Neural cell (in vitro differentiated cells): ENCODE measurements around the gene SACM1L. TPM values are rescaled to one million over a fixed set of nuclear protein-coding genes. Genes with fewer than 3 reads are reported as not detected.

Experiments used
- H2AFZ ChIP-seq: fragments of 200-600, 300-800 bp; sonication (generic), shearing (Covaris generic); 2 replicates; pipeline ENCODE4 v1.6.0; 2014; ENCODE audit warnings: low read depth, mild to moderate bottlenecking, antibody characterized with exemption, low read length, moderate library complexity
- H3F3A ChIP-seq: fragments of 200-600 bp; shearing (Covaris generic); 2 replicates; pipeline ENCODE4 v1.6.1; 2016; ENCODE audit warnings: mild to moderate bottlenecking, moderate library complexity, mixed read lengths, antibody characterized with exemption, low read length; ENCODE audit not compliant: insufficient read depth, poor library complexity, severe bottlenecking
- H3K27ac ChIP-seq: fragments of 200-600, 300-800 bp; sonication (generic), shearing (Covaris generic); 2 replicates; pipeline ENCODE4 v1.5.1; 2014; ENCODE audit warnings: mild to moderate bottlenecking, low read length, moderate library complexity
- H3K27me3 ChIP-seq: fragments of 300-800, 200-600 bp; sonication (generic), shearing (Covaris generic); 2 replicates; pipeline ENCODE4 v1.6.0; 2014; ENCODE audit warnings: mild to moderate bottlenecking, low read depth, low read length, moderate library complexity; ENCODE audit not compliant: insufficient read depth
- H3K36me3 ChIP-seq: fragments of 300-800, 200-600 bp; sonication (generic), shearing (Covaris generic); 2 replicates; pipeline ENCODE4 v1.5.1; 2014; ENCODE audit warnings: mild to moderate bottlenecking, antibody characterized with exemption, low read length, moderate library complexity; ENCODE audit not compliant: insufficient read depth
- H3K4me2 ChIP-seq: fragments of 300-800, 200-600 bp; sonication (generic), shearing (Covaris generic); 2 replicates; pipeline ENCODE4 v1.6.0; 2014; ENCODE audit warnings: mild to moderate bottlenecking, low read length
- H3K4me3 ChIP-seq: fragments of 300-800, 200-600 bp; sonication (generic), shearing (Covaris generic); 2 replicates; pipeline ENCODE4 v1.5.1; 2014; ENCODE audit warnings: mild to moderate bottlenecking, low read length, moderate library complexity
- H3K79me2 ChIP-seq: fragments of 200-600 bp; shearing (Covaris generic); replicated peaks from 2 replicates; pipeline ENCODE4 v1.6.0; 2014; ENCODE audit warnings: mild to moderate bottlenecking, low read length, moderate library complexity; ENCODE audit not compliant: insufficient read depth
- H3K9ac ChIP-seq: fragments of 300-800, 200-600 bp; sonication (generic), shearing (Covaris generic); 2 replicates; pipeline ENCODE4 v1.6.1; 2016; ENCODE audit warnings: mild to moderate bottlenecking, low read length, mixed read lengths
- H3K9me2 ChIP-seq: fragments of 200-600 bp; shearing (Covaris generic); 2 replicates; pipeline ENCODE4 v1.6.1; 2016; ENCODE audit warnings: mild to moderate bottlenecking, low read length, mixed read lengths; ENCODE audit not compliant: insufficient read depth
- H3K9me3 ChIP-seq: fragments of 200-600, 300-800 bp; sonication (generic), shearing (Covaris generic); 2 replicates; pipeline ENCODE4 v1.6.1; 2016; ENCODE audit warnings: mild to moderate bottlenecking, mixed run types, low read length, moderate library complexity, mixed read lengths
- H4K20me1 ChIP-seq: fragments of 200-600 bp; shearing (Covaris generic); 2 replicates; pipeline ENCODE4 v1.6.1; 2016; ENCODE audit warnings: mild to moderate bottlenecking, mixed run types; ENCODE audit not compliant: insufficient read depth
- CTCF ChIP-seq: fragments of 450-650 bp; IDR thresholded peaks from 2 replicates; pipeline ENCODE4 v1.5.1; 2014; ENCODE audit warnings: antibody characterized with exemption, mild to moderate bottlenecking, moderate library complexity; ENCODE audit not compliant: poor library complexity, severe bottlenecking
- EP300 ChIP-seq: fragments of 450-650 bp; conservative IDR thresholded peaks from 2 replicates; pipeline ENCODE4 v1.6.1; 2014; ENCODE audit warnings: antibody characterized with exemption, mild to moderate bottlenecking, moderate library complexity; ENCODE audit not compliant: poor library complexity, severe bottlenecking
- EZH2 ChIP-seq: fragments of 200-600, 300-800 bp; shearing (Covaris generic), sonication (generic); IDR thresholded peaks from 2 replicates; pipeline ENCODE4 v1.6.1; 2014; ENCODE audit warnings: antibody characterized with exemption, low read length, borderline replicate concordance, mild to moderate bottlenecking; ENCODE audit not compliant: insufficient read depth, poor library complexity, severe bottlenecking
- MXI1 ChIP-seq: fragments of 450-650 bp; conservative IDR thresholded peaks from 2 replicates; pipeline ENCODE4 v1.6.1; 2014; ENCODE audit warnings: antibody characterized with exemption, mild to moderate bottlenecking; ENCODE audit not compliant: poor library complexity, severe bottlenecking
- POLR2AphosphoS5 ChIP-seq: IDR thresholded peaks from 2 replicates; pipeline ENCODE4 v1.6.1; 2012
- RAD21 ChIP-seq: fragments of 450-650 bp; conservative IDR thresholded peaks from 2 replicates; pipeline ENCODE4 v1.6.1; 2014; ENCODE audit warnings: antibody characterized with exemption, mild to moderate bottlenecking, moderate library complexity
- REST ChIP-seq: IDR thresholded peaks from 2 replicates; pipeline ENCODE4 v1.6.1; 2012; ENCODE audit warnings: borderline replicate concordance
- SMC3 ChIP-seq: fragments of 450-650 bp; conservative IDR thresholded peaks from 2 replicates; pipeline ENCODE4 v1.6.1; 2014; ENCODE audit warnings: antibody characterized with exemption, mild to moderate bottlenecking, moderate library complexity; ENCODE audit not compliant: poor library complexity
- TAF1 ChIP-seq: IDR thresholded peaks from 2 replicates; pipeline ENCODE4 v1.6.1; 2012; ENCODE audit warnings: low read depth
- polyA minus RNA-seq: library from RNA; depleted of rRNA, polyadenylated mRNA; stranded (reverse); fragments of >200 nt; gene quantifications from 2 replicates; pipeline ENCODE4 v1.2.3, GENCODE V29; 2014
- polyA plus RNA-seq: library from polyadenylated mRNA; depleted of rRNA; stranded (reverse); fragments of >200 nt; gene quantifications from 2 replicates; pipeline ENCODE4 v1.2.3, GENCODE V29; 2014

The SACM1L gene
- 50.0 and 66.2 TPM in 2 replicates for polyA plus RNA-seq
- polyA minus RNA-seq = 71.1 and 82.1 TPM in 2 replicates

- no peak for TF ChIP-seq RAD21
- peak; percentile 85 for TF ChIP-seq POLR2AphosphoS5
- peak; percentile 72 for TF ChIP-seq MXI1
- no peak for TF ChIP-seq CTCF
- no peak for TF ChIP-seq SMC3
- TF ChIP-seq EP300 = peak; percentile 60
- no peak for TF ChIP-seq EZH2
- TF ChIP-seq TAF1 = peak; percentile 89
- peak; percentile 67 for TF ChIP-seq REST
- H3K27me3 ChIP-seq = no peaks in the 10 kb centered on the region
- no peaks in the 10 kb centered on the region for H3K36me3 ChIP-seq
Measured at GRCh38 chr3:45688882-45689786, at the start of gene SACM1L. TSS of gene SACM1L (plus strand) at chr3:45689396. CDS start at chr3:45689466, 70 bp downstream.

GRCh38 chr3:45640091-45640507 is 49.1 kb upstream of the SACM1L start:
- Histone ChIP-seq H3K27ac (no peak overlapping the region), H4K20me1 (no peaks in the 10 kb centered on the region), H2AFZ (no peak overlapping the region), H3K4me2 (no peak overlapping the region), H3K9ac (no peak overlapping the region), H3K36me3 (no peaks in the 10 kb centered on the region), H3K79me2 (no peaks in the 10 kb centered on the region), H3K9me3 (no peaks in the 10 kb centered on the region), H3K9me2 (no peaks in the 10 kb centered on the region), H3F3A (no peaks in the 10 kb centered on the region), H3K4me3 (no peak overlapping the region), H3K27me3 (no peaks in the 10 kb centered on the region)
- no peak for TF ChIP-seq TAF1
- TF ChIP-seq REST = no peak
- TF ChIP-seq EZH2 = no peak
- TF ChIP-seq EP300 = no peak
- no peak for TF ChIP-seq SMC3
- TF ChIP-seq MXI1 = no peak
- TF ChIP-seq CTCF = no peak
- no peak for TF ChIP-seq POLR2AphosphoS5
- TF ChIP-seq RAD21 = no peak

More at GRCh38 chr3:45688882-45689786, at the start of gene SACM1L:
- peak within 1 kb of the TSS; percentile 97 for H3K4me2 ChIP-seq
- H3K27ac ChIP-seq = peak within 1 kb of the TSS; percentile 89
- peaks cover 16% of the 10 kb centered on the region for H3F3A ChIP-seq
- H4K20me1 ChIP-seq = peaks cover 3% of the 10 kb centered on the region
- H2AFZ ChIP-seq = peak within 1 kb of the TSS; percentile 97
- peak within 1 kb of the TSS; percentile 93 for H3K9ac ChIP-seq
- H3K79me2 ChIP-seq = peaks cover 45% of the 10 kb centered on the region
- H3K9me3 ChIP-seq = no peaks in the 10 kb centered on the region
- peak within 1 kb of the TSS; percentile 91 for H3K4me3 ChIP-seq
- no peaks in the 10 kb centered on the region for H3K9me2 ChIP-seq
